Neural progenitor cell (in vitro differentiated cells): Measurements from ENCODE around the gene MGST3.

Source experiments
- EZH2 ChIP-seq: fragments of 200-600 bp; sonication (generic); IDR thresholded peaks from 2 replicates; pipeline ENCODE4 v1.6.1; 2017; ENCODE audit warnings: antibody characterized with exemption, mild to moderate bottlenecking, moderate library complexity
- TF ChIP-seq, protein P1 (sequence below): fragments of 200-600 bp; sonication (generic); IDR thresholded peaks from 2 replicates; pipeline ENCODE4 v1.5.1; 2017; ENCODE audit warnings: antibody characterized with exemption, mild to moderate bottlenecking

GRCh38 chr1:165661703-165662102 is 30.7 kb downstream of the MGST3 start:
- TF ChIP-seq, protein P1, sequence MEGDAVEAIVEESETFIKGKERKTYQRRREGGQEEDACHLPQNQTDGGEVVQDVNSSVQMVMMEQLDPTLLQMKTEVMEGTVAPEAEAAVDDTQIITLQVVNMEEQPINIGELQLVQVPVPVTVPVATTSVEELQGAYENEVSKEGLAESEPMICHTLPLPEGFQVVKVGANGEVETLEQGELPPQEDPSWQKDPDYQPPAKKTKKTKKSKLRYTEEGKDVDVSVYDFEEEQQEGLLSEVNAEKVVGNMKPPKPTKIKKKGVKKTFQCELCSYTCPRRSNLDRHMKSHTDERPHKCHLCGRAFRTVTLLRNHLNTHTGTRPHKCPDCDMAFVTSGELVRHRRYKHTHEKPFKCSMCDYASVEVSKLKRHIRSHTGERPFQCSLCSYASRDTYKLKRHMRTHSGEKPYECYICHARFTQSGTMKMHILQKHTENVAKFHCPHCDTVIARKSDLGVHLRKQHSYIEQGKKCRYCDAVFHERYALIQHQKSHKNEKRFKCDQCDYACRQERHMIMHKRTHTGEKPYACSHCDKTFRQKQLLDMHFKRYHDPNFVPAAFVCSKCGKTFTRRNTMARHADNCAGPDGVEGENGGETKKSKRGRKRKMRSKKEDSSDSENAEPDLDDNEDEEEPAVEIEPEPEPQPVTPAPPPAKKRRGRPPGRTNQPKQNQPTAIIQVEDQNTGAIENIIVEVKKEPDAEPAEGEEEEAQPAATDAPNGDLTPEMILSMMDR = no peak
- no peak for TF ChIP-seq EZH2
